ENCODE measurements around the gene SDK1. TPM values are rescaled to one million over a fixed set of nuclear protein-coding genes. Genes with fewer than 3 reads are reported as not detected.

The SDK1 gene
- total RNA-seq, 1 donor from 2014 or later = 225 TPM

DNA sequence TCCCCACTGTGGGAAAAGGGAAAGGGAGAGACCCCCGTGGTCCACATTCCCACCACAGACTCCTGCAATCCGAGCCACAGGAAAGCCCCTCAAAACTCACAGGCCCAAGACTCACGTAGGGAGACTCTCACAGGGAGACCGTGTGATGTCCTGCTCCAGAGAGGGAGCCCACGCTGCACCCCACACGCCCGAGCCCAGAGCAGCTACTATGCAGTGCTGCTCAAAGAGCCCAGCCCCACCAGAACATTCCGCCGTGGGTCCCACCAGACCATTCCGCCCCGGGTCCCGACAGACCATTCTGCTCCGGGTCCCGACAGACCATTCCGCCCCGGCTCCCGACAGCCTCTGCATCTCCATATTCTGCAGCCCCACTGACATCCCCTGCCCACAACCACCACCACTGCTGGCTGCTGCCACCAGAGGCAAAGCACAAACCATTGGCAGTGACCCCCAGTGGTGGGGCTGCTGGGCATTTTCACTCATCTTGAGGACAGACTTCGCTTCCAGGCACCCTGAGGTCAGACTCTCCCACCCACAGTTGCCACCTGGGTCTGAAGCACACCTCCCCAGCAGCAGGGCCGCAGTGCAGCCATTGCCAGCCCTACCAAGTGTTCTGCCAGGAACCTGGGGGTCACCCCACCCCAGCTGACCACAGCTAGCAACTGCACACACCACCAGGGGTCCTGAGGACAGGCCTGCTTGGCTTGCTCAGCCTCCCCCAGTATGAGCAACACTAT lies 755.7 kb downstream of the SDK1 start:
- H3K36me3 Mint-ChIP-seq (ENCODE audit: unreplicated experiment) = peaks cover 42% of the 10 kb centered on the region
- TF ChIP-seq, protein P1, sequence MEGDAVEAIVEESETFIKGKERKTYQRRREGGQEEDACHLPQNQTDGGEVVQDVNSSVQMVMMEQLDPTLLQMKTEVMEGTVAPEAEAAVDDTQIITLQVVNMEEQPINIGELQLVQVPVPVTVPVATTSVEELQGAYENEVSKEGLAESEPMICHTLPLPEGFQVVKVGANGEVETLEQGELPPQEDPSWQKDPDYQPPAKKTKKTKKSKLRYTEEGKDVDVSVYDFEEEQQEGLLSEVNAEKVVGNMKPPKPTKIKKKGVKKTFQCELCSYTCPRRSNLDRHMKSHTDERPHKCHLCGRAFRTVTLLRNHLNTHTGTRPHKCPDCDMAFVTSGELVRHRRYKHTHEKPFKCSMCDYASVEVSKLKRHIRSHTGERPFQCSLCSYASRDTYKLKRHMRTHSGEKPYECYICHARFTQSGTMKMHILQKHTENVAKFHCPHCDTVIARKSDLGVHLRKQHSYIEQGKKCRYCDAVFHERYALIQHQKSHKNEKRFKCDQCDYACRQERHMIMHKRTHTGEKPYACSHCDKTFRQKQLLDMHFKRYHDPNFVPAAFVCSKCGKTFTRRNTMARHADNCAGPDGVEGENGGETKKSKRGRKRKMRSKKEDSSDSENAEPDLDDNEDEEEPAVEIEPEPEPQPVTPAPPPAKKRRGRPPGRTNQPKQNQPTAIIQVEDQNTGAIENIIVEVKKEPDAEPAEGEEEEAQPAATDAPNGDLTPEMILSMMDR (IDR thresholded peaks at IDR 0.05; ENCODE audit: partially characterized antibody, unreplicated experiment) = no peak
- no peak overlapping the region for H3K27ac Mint-ChIP-seq (ENCODE audit: unreplicated experiment)
- no peak for DNase-seq
- H3K4me1 Mint-ChIP-seq (ENCODE audit: low read depth, unreplicated experiment) = peaks cover 6% of the 10 kb centered on the region
- H3K27me3 Mint-ChIP-seq (ENCODE audit: unreplicated experiment) = peaks cover 9% of the 10 kb centered on the region
- H3K4me3 Mint-ChIP-seq (ENCODE audit: unreplicated experiment) = no peak overlapping the region
- H3K9me3 Mint-ChIP-seq (ENCODE audit: unreplicated experiment) = peaks cover 10% of the 10 kb centered on the region

DNA sequence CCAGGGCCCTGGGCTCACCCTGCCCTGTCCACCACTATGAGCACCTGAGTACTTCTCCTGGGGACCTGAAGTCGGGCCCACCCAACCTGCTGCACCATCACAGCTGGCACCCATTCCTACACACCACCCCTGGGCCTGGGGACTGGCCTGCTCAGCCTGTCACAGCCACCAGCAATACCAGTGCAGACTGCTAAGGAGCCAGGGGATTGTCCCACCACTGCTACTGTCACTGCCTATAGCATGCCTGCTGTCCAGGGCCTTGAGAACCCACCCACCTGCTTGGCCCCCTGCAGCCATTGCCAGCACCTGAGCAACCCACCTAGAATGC lies 756.2 kb downstream of the SDK1 start:
- Mint-ChIP-seq H3K4me1 (ENCODE audit: low read depth, unreplicated experiment) (peaks cover 1% of the 10 kb centered on the region), H3K9me3 (ENCODE audit: unreplicated experiment) (peaks cover 9% of the 10 kb centered on the region), H3K4me3 (ENCODE audit: unreplicated experiment) (no peak overlapping the region), H3K27me3 (ENCODE audit: unreplicated experiment) (peaks cover 9% of the 10 kb centered on the region), H3K36me3 (ENCODE audit: unreplicated experiment) (peaks cover 43% of the 10 kb centered on the region), H3K27ac (ENCODE audit: unreplicated experiment) (no peak overlapping the region)
- TF ChIP-seq, protein P1 (IDR thresholded peaks at IDR 0.05; ENCODE audit: partially characterized antibody, unreplicated experiment) = no peak
- no peak for DNase-seq

DNA sequence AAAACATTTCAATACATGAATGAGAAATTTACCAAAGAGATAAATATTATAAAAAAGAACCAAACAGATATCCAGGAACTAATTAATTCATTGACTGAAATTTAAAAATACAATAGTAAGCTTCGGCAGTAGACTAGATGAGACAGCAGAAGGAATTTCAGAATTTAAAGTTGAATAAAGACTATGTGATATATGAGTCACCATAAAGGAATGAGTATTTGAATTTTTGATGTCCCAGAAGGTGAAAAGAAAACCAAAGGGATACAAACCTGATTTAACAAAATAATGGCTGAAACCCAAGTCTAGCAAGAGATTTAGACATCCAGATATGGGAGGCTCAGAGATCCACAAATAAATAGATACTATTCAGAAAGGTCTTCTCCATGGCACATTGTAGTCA lies 757.1 kb downstream of the SDK1 start:
- no peak overlapping the region for H3K4me3 Mint-ChIP-seq (ENCODE audit: unreplicated experiment)
- no peaks in the 10 kb centered on the region for H3K4me1 Mint-ChIP-seq (ENCODE audit: low read depth, unreplicated experiment)
- no peak for DNase-seq
- peaks cover 47% of the 10 kb centered on the region for H3K36me3 Mint-ChIP-seq (ENCODE audit: unreplicated experiment)
- peaks cover 9% of the 10 kb centered on the region for H3K9me3 Mint-ChIP-seq (ENCODE audit: unreplicated experiment)
- TF ChIP-seq, protein P1 (IDR thresholded peaks at IDR 0.05; ENCODE audit: partially characterized antibody, unreplicated experiment) = no peak
- peaks cover 9% of the 10 kb centered on the region for H3K27me3 Mint-ChIP-seq (ENCODE audit: unreplicated experiment)
- H3K27ac Mint-ChIP-seq (ENCODE audit: unreplicated experiment) = no peak overlapping the region

DNA sequence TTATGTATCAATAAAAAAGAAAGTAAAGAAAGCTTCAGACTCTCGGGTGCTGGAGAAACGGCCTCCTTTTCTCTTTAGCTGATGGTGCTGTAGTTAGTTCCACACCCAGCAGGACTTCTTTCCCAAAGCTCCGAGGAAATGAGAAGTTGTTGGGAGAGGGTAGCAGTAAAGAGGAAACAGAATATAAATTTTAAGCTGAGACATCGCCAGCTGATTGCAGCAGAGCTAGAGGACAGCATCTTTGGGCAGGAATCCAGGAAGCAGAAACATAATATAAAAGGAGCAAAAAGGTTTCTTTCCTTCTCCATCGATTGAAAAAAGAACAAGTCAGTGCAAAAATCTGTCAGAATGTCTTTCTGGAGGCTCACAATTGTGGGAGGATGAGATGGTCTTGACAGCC lies 764.1 kb downstream of the SDK1 start:
- Mint-ChIP-seq H3K36me3 (ENCODE audit: unreplicated experiment) (peaks cover 22% of the 10 kb centered on the region), H3K9me3 (ENCODE audit: unreplicated experiment) (peaks cover 15% of the 10 kb centered on the region), H3K27me3 (ENCODE audit: unreplicated experiment) (peaks cover 17% of the 10 kb centered on the region), H3K4me3 (ENCODE audit: unreplicated experiment) (no peak overlapping the region), H3K4me1 (ENCODE audit: low read depth, unreplicated experiment) (peaks cover 8% of the 10 kb centered on the region), H3K27ac (ENCODE audit: unreplicated experiment) (no peak overlapping the region)
- TF ChIP-seq, protein P1 (IDR thresholded peaks at IDR 0.05; ENCODE audit: partially characterized antibody, unreplicated experiment) = no peak
- no peak for DNase-seq

DNA sequence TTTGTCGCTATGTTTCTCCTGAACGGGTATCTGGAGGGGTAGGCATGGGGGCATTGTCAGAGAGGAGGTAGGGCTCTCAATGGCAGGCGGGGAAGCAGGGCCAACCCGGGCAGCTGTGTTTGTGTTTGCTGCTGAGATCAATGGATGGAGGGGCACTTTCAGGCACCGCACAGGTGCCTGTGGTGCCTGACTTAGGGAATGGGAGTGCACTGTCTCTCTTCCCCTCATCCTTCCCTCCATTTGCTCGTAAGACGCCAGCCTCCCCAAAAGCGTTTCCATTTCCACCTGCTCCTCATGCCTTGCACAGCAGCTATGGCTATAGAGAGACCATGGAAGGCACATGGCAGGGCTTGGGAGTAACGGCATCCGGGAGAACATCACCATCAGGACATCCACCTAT lies 765.2 kb downstream of the SDK1 start:
- TF ChIP-seq, protein P1 (IDR thresholded peaks at IDR 0.05; ENCODE audit: partially characterized antibody, unreplicated experiment) = no peak
- H3K36me3 Mint-ChIP-seq (ENCODE audit: unreplicated experiment) = peaks cover 22% of the 10 kb centered on the region
- peaks cover 8% of the 10 kb centered on the region for H3K4me1 Mint-ChIP-seq (ENCODE audit: low read depth, unreplicated experiment)
- H3K4me3 Mint-ChIP-seq (ENCODE audit: unreplicated experiment) = no peak overlapping the region
- no peak overlapping the region for H3K27ac Mint-ChIP-seq (ENCODE audit: unreplicated experiment)
- no peak for DNase-seq
- peaks cover 20% of the 10 kb centered on the region for H3K27me3 Mint-ChIP-seq (ENCODE audit: unreplicated experiment)
- H3K9me3 Mint-ChIP-seq (ENCODE audit: unreplicated experiment) = peaks cover 13% of the 10 kb centered on the region
